ENCODE data around the gene FERMT2. TPM values are rescaled to one million over a fixed set of nuclear protein-coding genes. Genes with fewer than 3 reads are reported as not detected.
A peak's percentile ranks its signal among the peaks of the same experiment; 100 is the strongest.

The FERMT2 gene
- total RNA-seq, 1 experiment from 2014 or later, result 38.6 TPM

GRCh38 chr14:52852810-52853521 lies 97.9 kb downstream of the FERMT2 start:
- CTCF ChIA-PET, result no interaction called here
- Histone ChIP-seq H3F3A (ENCODE audit: low read length, unreplicated experiment) (no peaks in the 10 kb centered on the region), H3K79me2 (ENCODE audit: low read length) (no peaks in the 10 kb centered on the region), H3K27ac (ENCODE audit: low read length) (no peak overlapping the region), H4K20me1 (ENCODE audit: low read length) (no peaks in the 10 kb centered on the region), H3K36me3 (ENCODE audit: low read depth, low read length) (peaks cover 9% of the 10 kb centered on the region), H3K4me3 (ENCODE audit: low read length) (no peak overlapping the region), H2AFZ (ENCODE audit: low read length) (no peak overlapping the region), H3K4me1 (ENCODE audit: insufficient read depth, low read length) (no peaks in the 10 kb centered on the region), H3K9me2 (replicated peaks; ENCODE audit: low read length) (no peaks in the 10 kb centered on the region), H3K9me3 (ENCODE audit: low read length) (no peaks in the 10 kb centered on the region), H3K27me3 (ENCODE audit: low read length) (no peaks in the 10 kb centered on the region), H3K4me2 (ENCODE audit: low read length) (no peak overlapping the region), H3K9ac (ENCODE audit: low read length) (no peak overlapping the region)
- ATAC-seq (peak; percentile 8; the same call in 1 of the 2 replicates), DNase-seq (no peak)
- no TSS peak for BruUV-seq (replicated peaks)
- TF ChIP-seq EZH2 (IDR thresholded peaks at IDR 0.05; ENCODE audit: low read length, unreplicated experiment) (no peak), CTCF (conservative IDR thresholded peaks at IDR 0.05; ENCODE audit: low read depth, low read length) (no peak), EZH2phosphoT487 (IDR thresholded peaks at IDR 0.05; ENCODE audit: borderline replicate concordance, low read length) (no peak)
- POLR2A ChIA-PET (ENCODE audit: unreplicated experiment), result interaction anchor here (0.6 kb wide), 1 partner anchor 67 kb away, joined by 3 read pairs; no protein-coding TSS in a partner anchor
- intact Hi-C loops (cut with micrococcal nuclease), result no loop called here

- no peaks in the 10 kb centered on the region for H3F3A ChIP-seq (ENCODE audit: low read length, unreplicated experiment)
- POLR2A ChIA-PET (ENCODE audit: unreplicated experiment), result no interaction called here
- 0 out of 2 replicates have a peak, but pooled peaks have one; percentile 16 for ATAC-seq
Observed at GRCh38 chr14:52850451-52850909, 100.4 kb downstream of the FERMT2 start.

More at GRCh38 chr14:52850451-52850909, 100.4 kb downstream of the FERMT2 start:
- Histone ChIP-seq H3K27ac (ENCODE audit: low read length) (no peak overlapping the region), H3K9ac (ENCODE audit: low read length) (no peak overlapping the region), H3K9me3 (ENCODE audit: low read length) (no peaks in the 10 kb centered on the region), H3K27me3 (ENCODE audit: low read length) (no peaks in the 10 kb centered on the region), H2AFZ (ENCODE audit: low read length) (no peak overlapping the region), H3K4me2 (ENCODE audit: low read length) (no peak overlapping the region), H4K20me1 (ENCODE audit: low read length) (no peaks in the 10 kb centered on the region), H3K4me1 (ENCODE audit: insufficient read depth, low read length) (no peaks in the 10 kb centered on the region), H3K9me2 (replicated peaks; ENCODE audit: low read length) (no peaks in the 10 kb centered on the region), H3K79me2 (ENCODE audit: low read length) (no peaks in the 10 kb centered on the region), H3K36me3 (ENCODE audit: low read depth, low read length) (no peaks in the 10 kb centered on the region), H3K4me3 (ENCODE audit: low read length) (no peak overlapping the region)
- no TSS peak for BruUV-seq (replicated peaks)
- no peak for DNase-seq
- CTCF ChIA-PET, result interaction anchor here (0.5 kb wide), 1 partner anchor 148 kb away, joined by 3 read pairs; no protein-coding TSS in a partner anchor
- intact Hi-C loops (cut with micrococcal nuclease), result no loop called here
- TF ChIP-seq CTCF (conservative IDR thresholded peaks at IDR 0.05; ENCODE audit: low read depth, low read length) (no peak), EZH2phosphoT487 (IDR thresholded peaks at IDR 0.05; ENCODE audit: borderline replicate concordance, low read length) (no peak)
